H9 (cell line): Measurements from ENCODE around the gene SCAF1. TPM values are rescaled to one million over a fixed set of nuclear protein-coding genes. Genes with fewer than 3 reads are reported as not detected.

ENCODE experiments used
- DNase-seq: peaks from one replicate; pipeline ENCODE4 v3.0.0-alpha.2; 2017
- H2AFZ ChIP-seq: one replicate; pipeline ENCODE4 v1.6.1; 2013; ENCODE audit warnings: mild to moderate bottlenecking, low read length, control low read depth, moderate library complexity
- H2AK5ac ChIP-seq: 2 replicates; pipeline ENCODE4 v1.6.1; 2013; ENCODE audit warnings: low read length, control low read depth, mixed read lengths; ENCODE audit not compliant: insufficient read length
- H2BK120ac ChIP-seq: one replicate; pipeline ENCODE4 v1.6.1; 2013; ENCODE audit warnings: low read depth, mild to moderate bottlenecking, low read length, control low read depth, inconsistent platforms; ENCODE audit not compliant: poor library complexity, severe bottlenecking
- H2BK12ac ChIP-seq: 2 replicates; pipeline ENCODE4 v1.6.1; 2013; ENCODE audit warnings: low read length, control low read depth, mixed read lengths, low read depth; ENCODE audit not compliant: insufficient read length
- H2BK15ac ChIP-seq: 2 replicates; pipeline ENCODE4 v1.6.1; 2013; ENCODE audit warnings: low read depth, low read length, control low read depth
- H2BK20ac ChIP-seq: one replicate; pipeline ENCODE4 v1.6.1; 2013; ENCODE audit warnings: low read depth, mild to moderate bottlenecking, low read length, control low read depth, inconsistent platforms; ENCODE audit not compliant: poor library complexity, severe bottlenecking
- H2BK5ac ChIP-seq: 2 replicates; pipeline ENCODE4 v1.6.1; 2013; ENCODE audit warnings: low read length, control low read depth, mixed read lengths; ENCODE audit not compliant: insufficient read length
- H3K14ac ChIP-seq: 2 replicates; pipeline ENCODE4 v1.6.1; 2013; ENCODE audit warnings: low read length, control low read depth; ENCODE audit not compliant: insufficient read depth
- H3K18ac ChIP-seq: 2 replicates; pipeline ENCODE4 v1.6.1; 2013; ENCODE audit warnings: low read depth, mild to moderate bottlenecking, mixed read lengths, low read length, control low read depth; ENCODE audit not compliant: insufficient read length
- H3K23ac ChIP-seq: 2 replicates; pipeline ENCODE4 v1.6.1; 2013; ENCODE audit warnings: low read length, control low read depth, mixed read lengths, low read depth; ENCODE audit not compliant: insufficient read length
- H3K23me2 ChIP-seq: 2 replicates; pipeline ENCODE4 v1.6.1; 2013; ENCODE audit warnings: low read depth, mild to moderate bottlenecking, mixed read lengths, low read length, control low read depth; ENCODE audit not compliant: insufficient read length, poor library complexity, severe bottlenecking
- H3K27ac ChIP-seq: 2 replicates; pipeline ENCODE4 v1.5.1; 2013; ENCODE audit warnings: low read length, control low read depth, mixed read lengths, low read depth; ENCODE audit not compliant: insufficient read length
- H3K27me3 ChIP-seq: 2 replicates; pipeline ENCODE4 v1.6.1; 2013; ENCODE audit warnings: low read length, control low read depth, inconsistent platforms; ENCODE audit not compliant: insufficient read depth
- H3K4ac ChIP-seq: 2 replicates; pipeline ENCODE4 v1.6.1; 2013; ENCODE audit warnings: low read depth, mild to moderate bottlenecking, control low read depth, inconsistent platforms, low read length, moderate library complexity
- H3K4me1 ChIP-seq: 2 replicates; pipeline ENCODE4 v1.6.1; 2013; ENCODE audit warnings: low read length, control low read depth, inconsistent platforms; ENCODE audit not compliant: insufficient read depth
- H3K4me2 ChIP-seq: 2 replicates; pipeline ENCODE4 v1.6.1; 2013; ENCODE audit warnings: low read length, control low read depth, mixed read lengths; ENCODE audit not compliant: insufficient read length, insufficient read depth
- H3K56ac ChIP-seq: 2 replicates; pipeline ENCODE4 v1.6.1; 2013; ENCODE audit warnings: low read depth, mild to moderate bottlenecking, mixed read lengths, low read length, control low read depth; ENCODE audit not compliant: insufficient read length
- H3K79me1 ChIP-seq: 2 replicates; pipeline ENCODE4 v1.6.1; 2013; ENCODE audit warnings: low read depth, mild to moderate bottlenecking, moderate library complexity, low read length, control low read depth, inconsistent platforms; ENCODE audit not compliant: insufficient read depth, poor library complexity, severe bottlenecking
- H3K79me2 ChIP-seq: 2 replicates; pipeline ENCODE4 v1.6.1; 2013; ENCODE audit warnings: low read length, control low read depth, inconsistent platforms; ENCODE audit not compliant: insufficient read depth
- H3K9ac ChIP-seq: 2 replicates; pipeline ENCODE4 v1.6.1; 2013; ENCODE audit warnings: low read length, control low read depth, mixed read lengths; ENCODE audit not compliant: insufficient read length; ENCODE audit errors: extremely low read depth
- H3K9me3 ChIP-seq: one replicate; pipeline ENCODE4 v1.6.1; 2013; ENCODE audit warnings: low read depth, low read length, inconsistent platforms; ENCODE audit not compliant: control insufficient read depth
- H3T11ph ChIP-seq: one replicate; pipeline ENCODE4 v1.6.1; 2013; ENCODE audit warnings: mild to moderate bottlenecking, low read length, control low read depth, inconsistent platforms
- H4K20me1 ChIP-seq: one replicate; pipeline ENCODE4 v1.6.1; 2013; ENCODE audit not compliant: control insufficient read depth, insufficient read length, insufficient read depth
- H4K5ac ChIP-seq: 2 replicates; pipeline ENCODE4 v1.6.1; 2013; ENCODE audit warnings: low read depth, mild to moderate bottlenecking, mixed read lengths, low read length, control low read depth; ENCODE audit not compliant: insufficient read length
- H4K8ac ChIP-seq: replicated peaks from 2 replicates; pipeline ENCODE4 v1.6.1; 2013; ENCODE audit warnings: low read length, control low read depth, mixed read lengths, low read depth; ENCODE audit not compliant: insufficient read length
- H4K91ac ChIP-seq: 2 replicates; pipeline ENCODE4 v1.6.1; 2013; ENCODE audit warnings: low read depth, mild to moderate bottlenecking, moderate library complexity, mixed read lengths, low read length, control low read depth; ENCODE audit not compliant: insufficient read length
- H3K27ac Mint-ChIP-seq, 3 experiments: 2 replicates in 2 of 3; 3 replicates in 1 of 3; pipeline ENCODE4 v1.8.0; 2020 to 2021; ENCODE audit warnings: mixed read lengths in 3 of 3, mild to moderate bottlenecking in 1 of 3, moderate library complexity in 1 of 3
- H3K27me3 Mint-ChIP-seq: 2 replicates; pipeline ENCODE4 v1.8.0; 2021; ENCODE audit warnings: low read depth, mild to moderate bottlenecking, moderate library complexity, mixed read lengths
- H3K36me3 Mint-ChIP-seq, 3 experiments: 2 replicates in 2 of 3; 3 replicates in 1 of 3; pipeline ENCODE4 v1.8.0; 2020 to 2021; ENCODE audit warnings: low read depth in 3 of 3, mixed read lengths in 3 of 3; ENCODE audit not compliant: insufficient read depth in 1 of 3
- H3K4me1 Mint-ChIP-seq, 2 experiments: 2 replicates each; pipeline ENCODE4 v1.8.0; 2020; ENCODE audit warnings: mixed read lengths in 2 of 2
- H3K4me3 Mint-ChIP-seq, 2 experiments: 2 replicates in 1 of 2; 3 replicates in 1 of 2; pipeline ENCODE4 v1.8.0; 2020 to 2021; ENCODE audit warnings: mild to moderate bottlenecking in 2 of 2, mixed read lengths in 2 of 2, moderate library complexity in 1 of 2
- H3K9me3 Mint-ChIP-seq, 2 experiments: 2 replicates in 1 of 2; 3 replicates in 1 of 2; pipeline ENCODE4 v1.8.0; 2020; ENCODE audit warnings: mild to moderate bottlenecking in 2 of 2, mixed read lengths in 2 of 2, moderate library complexity in 1 of 2
- CTCF ChIP-seq: fragments of 200-600 bp; sonication (generic); conservative IDR thresholded peaks from 3 replicates; pipeline ENCODE4 v1.8.0; 2021; ENCODE audit warnings: antibody characterized with exemption, mild to moderate bottlenecking
- WGBS: extraction: QIAGEN DNeasy Blood & Tissue Kit; methylation state at CpG from one replicate; pipeline ENCODE4 v1.1.7; 2013; ENCODE audit warnings: missing lambda C conversion rate, low lambda C conversion rate, mixed read lengths; ENCODE audit not compliant: insufficient read length; ENCODE audit errors: extremely low coverage; 5-methylcytosine and 5-hydroxymethylcytosine counted together
- total RNA-seq: library from RNA; stranded (reverse); gene quantifications from 2 replicates; pipeline ENCODE4 v1.2.1, GENCODE V29; 2021

SCAF1 gene
- total RNA-seq, 1 experiment from 2014 or later, result 85.3 TPM

- no peak overlapping the region for H3K4ac ChIP-seq
- no peak overlapping the region for H2AK5ac ChIP-seq
- no peaks in the 10 kb centered on the region for H3K4me1 ChIP-seq
- no peak overlapping the region for H2BK120ac ChIP-seq
- H3K18ac ChIP-seq, result no peak overlapping the region
- no peak for TF ChIP-seq CTCF
- H3K23me2 ChIP-seq, result no peaks in the 10 kb centered on the region
- no peak overlapping the region for H3T11ph ChIP-seq
- no peaks in the 10 kb centered on the region for H3K79me1 ChIP-seq
- no peaks in the 10 kb centered on the region for H3K9me3 ChIP-seq
- no peak overlapping the region for H4K91ac ChIP-seq
- no peak for DNase-seq
- no peak overlapping the region for H3K14ac ChIP-seq
- no peak overlapping the region for H2AFZ ChIP-seq
- WGBS, result no CpG with 5 or more reads among the region's 12 CpGs
- H3K27ac Mint-ChIP-seq, result no peak overlapping the region
- no peak overlapping the region for H3K4me3 Mint-ChIP-seq
- H3K27ac ChIP-seq, result no peak overlapping the region
- H3K23ac ChIP-seq, result no peak overlapping the region
- no peak overlapping the region for H2BK5ac ChIP-seq
- H4K8ac ChIP-seq, result no peak overlapping the region
- H2BK15ac ChIP-seq, result no peak overlapping the region
- H4K5ac ChIP-seq, result no peak overlapping the region
- H3K36me3 Mint-ChIP-seq, result peaks cover 52 to 92% (median 87%) of the 10 kb centered on the region in 3 experiments
- H3K4me1 Mint-ChIP-seq, result peaks cover 19 to 32% of the 10 kb centered on the region in 2 experiments
- H2BK20ac ChIP-seq, result no peak overlapping the region
- no peaks in the 10 kb centered on the region for H3K27me3 Mint-ChIP-seq
- H3K4me2 ChIP-seq, result no peak overlapping the region
- peaks cover 7% of the 10 kb centered on the region in 2 experiments; a peak in 4 of 5 replicates for H3K9me3 Mint-ChIP-seq
- no peaks in the 10 kb centered on the region for H3K79me2 ChIP-seq
- no peak overlapping the region for H3K56ac ChIP-seq
- H2BK12ac ChIP-seq, result no peak overlapping the region
- H3K27me3 ChIP-seq, result no peaks in the 10 kb centered on the region
- H4K20me1 ChIP-seq, result no peaks in the 10 kb centered on the region
- H3K9ac ChIP-seq, result no peak overlapping the region
Measured at GRCh38 chr19:49658566-49659442, 16.8 kb downstream of the SCAF1 start.
